SIG-M5 treated with dmso at 0.1 percent for 504 hours (cell line): ENCODE data around the gene RUNX1.
"Not testable (repeated sequence)": the region's sequence is repeated elsewhere in the genome, so short reads cannot be mapped to it uniquely, and the experiment has no call there.

Experiments used
- DNase-seq: peaks from one replicate; lab custom pipeline; 2025; ENCODE audit not compliant: unreplicated experiment; lab: John Stamatoyannopoulos, UW

RUNX1 gene

GRCh38 chr21:34973685-34974084, 75.4 kb downstream of the RUNX1 start:
- no peak for DNase-seq

GRCh38 chr21:34971656-34972055, 77.4 kb downstream of the RUNX1 start:
- peak; percentile 17 for DNase-seq

- DNase-seq = no peak
Observed at GRCh38 chr21:34970566-34970965, 78.5 kb downstream of the RUNX1 start.

- no peak for DNase-seq
Observed at GRCh38 chr21:34970167-34970500, 79.0 kb downstream of the RUNX1 start.

DNA sequence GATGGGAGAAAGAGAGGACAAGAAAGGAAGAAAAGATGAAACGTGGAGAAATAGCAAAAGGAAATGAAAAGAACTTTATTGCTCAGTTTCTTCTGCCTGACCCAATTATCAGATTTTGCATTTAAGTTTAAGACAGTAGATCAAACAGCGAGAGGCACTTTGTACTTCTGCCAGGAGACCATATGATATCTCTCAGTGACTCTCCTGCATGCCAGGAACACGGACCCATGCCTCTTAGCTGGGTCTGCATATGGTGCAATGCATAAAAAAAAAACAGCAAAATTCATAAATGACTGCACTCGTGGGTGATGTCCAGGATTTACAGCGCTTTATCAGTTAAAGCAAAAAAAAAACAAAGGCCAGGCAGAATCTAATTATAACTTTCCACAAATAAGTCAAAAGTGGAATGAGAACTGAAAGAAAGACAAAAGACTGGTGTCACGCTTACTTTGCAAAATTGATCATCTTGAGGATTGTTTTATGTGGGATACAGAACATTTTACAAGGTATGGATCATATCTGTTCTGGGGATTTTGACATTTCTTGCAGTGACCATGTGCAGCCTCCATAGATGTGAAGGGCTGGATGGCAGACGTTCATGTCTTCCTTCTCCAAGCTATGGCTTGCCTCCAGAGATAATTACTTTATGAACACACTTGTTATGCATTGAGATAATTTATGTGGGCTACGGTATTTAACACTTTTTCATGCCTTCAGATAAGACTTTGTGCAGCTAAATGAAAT, 79.5 kb downstream of the RUNX1 start:
- DNase-seq = no peak

- DNase-seq = peak; percentile 96
Observed at GRCh38 chr21:34968414-34969333, 80.4 kb downstream of the RUNX1 start.

DNA sequence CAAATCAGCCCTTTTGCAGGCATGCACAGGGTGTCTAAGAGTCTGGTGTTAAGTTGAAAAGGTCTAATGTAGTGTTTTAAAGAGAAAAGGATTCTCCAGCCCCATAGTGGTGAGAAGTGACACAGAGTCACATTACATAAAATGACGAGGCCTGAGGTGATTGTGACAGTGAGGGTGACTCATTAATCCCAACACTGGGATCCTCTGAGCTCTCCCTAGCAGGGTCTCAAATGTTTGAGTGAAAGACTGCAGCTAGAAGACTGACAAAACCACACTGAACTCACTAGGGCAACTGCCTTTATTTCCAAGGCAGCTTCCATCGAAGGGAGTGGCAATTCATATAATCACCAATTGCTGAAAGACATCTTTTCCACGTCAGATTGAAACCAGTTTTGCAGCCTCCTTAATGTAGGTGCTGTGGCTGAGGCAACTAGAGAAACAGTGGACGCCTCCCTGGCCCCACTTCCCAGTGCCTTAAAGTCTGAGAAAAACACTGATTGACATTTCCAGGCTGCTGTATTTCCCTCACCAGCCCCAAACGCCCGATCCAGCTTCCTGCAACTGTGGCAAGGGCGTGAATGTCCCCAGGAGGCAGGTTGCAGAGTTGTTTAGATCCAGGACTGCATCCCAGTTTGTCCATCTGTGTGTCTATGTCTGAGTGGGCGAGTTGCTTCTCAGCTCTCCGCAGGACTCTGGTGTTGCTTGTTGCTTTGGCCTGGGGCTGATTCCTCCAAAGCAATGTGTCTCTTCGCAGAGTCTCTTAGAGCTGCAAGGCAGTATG, 81.4 kb downstream of the RUNX1 start:
- peak; percentile 84 for DNase-seq

- DNase-seq = not testable (repeated sequence)
Observed at GRCh38 chr21:34966881-34967280, 82.2 kb downstream of the RUNX1 start.

DNA sequence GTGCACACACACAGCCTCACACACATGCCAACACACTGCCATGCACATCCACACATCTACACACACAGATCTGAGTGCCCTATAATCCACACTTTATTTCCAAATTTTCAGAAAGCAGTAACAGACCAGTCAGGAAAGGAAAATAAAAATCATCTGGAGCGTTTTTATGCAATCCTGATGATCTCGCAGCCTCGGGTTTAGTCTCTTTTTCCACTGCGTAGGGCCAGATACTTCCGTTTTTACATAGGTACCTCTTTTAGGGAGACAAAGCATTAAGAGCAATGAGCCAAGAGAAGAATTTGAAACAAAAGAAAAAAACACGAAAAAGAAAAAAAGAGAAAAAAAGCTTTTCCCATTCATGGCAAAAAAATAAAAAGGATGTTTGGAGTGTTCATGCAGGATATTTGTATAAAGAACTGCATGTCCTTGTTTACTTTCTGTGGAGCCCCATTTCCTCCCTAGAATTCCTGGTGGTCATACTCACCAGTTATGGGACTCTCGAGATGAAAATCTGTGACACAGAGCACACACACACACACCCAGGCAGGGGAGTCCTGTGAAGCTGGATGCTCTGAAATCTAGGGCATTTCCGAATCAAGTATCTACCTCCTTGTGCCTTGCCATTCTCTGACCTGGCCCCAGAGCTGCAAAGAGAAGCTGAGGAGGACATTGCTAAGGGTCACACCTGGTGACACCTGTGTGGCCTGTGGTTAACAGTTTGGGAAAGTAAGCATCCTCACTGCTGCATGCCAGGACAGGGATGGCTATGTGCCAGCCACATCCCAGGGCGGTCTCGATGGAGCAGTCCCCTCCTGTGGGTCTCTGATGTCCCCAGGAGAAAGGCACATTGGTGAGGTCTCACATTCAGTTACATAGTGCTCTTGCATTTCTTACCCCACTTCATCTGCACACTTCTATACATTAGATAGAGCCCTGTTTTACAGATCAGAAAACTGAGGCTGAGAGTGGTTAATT, 83.6 kb downstream of the RUNX1 start:
- DNase-seq = peak; percentile 72

- DNase-seq = no peak
Observed at GRCh38 chr21:34962586-34963222, 86.4 kb downstream of the RUNX1 start.

DNA sequence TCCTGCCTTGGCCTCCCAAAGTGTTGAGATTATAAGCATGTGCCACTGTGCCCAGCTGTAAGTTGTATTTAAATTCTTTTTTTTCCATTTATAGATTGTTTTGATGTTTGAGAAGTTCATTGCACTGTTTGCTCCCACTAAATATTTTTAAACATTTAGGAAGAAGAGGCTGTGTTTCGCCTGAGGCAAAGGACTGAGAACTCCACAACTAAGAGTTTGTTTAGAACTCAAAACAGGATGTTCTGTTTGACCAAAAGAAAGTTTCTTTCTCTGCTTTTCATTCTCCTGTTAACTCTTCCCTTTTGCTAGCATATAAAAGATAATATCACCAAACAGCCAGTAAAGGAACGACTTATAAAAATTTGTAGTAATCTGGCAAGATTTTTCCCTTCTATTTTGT, 87.0 kb downstream of the RUNX1 start:
- no peak for DNase-seq

DNA sequence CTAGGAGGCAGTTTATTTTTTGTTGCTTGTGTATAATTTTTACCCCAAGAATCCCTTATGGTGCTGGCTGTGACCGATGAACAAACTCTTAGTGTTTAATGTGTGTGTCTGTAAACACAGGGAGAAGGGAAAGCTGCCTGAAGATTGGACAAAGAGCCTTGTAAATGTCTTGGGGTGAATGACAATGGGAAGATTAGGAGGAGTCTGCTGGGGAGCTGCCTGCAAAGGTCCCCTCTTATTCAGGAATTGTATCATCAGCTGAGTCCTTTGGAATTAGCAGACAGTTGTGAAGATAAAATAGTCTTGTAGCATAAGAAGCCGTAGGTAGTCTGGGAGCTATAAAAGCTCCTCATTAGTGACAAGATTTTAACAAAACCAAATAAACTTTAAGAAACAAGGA, 88.4 kb downstream of the RUNX1 start:
- DNase-seq = no peak

- no peak for DNase-seq
Observed at GRCh38 chr21:34959607-34960006, 89.5 kb downstream of the RUNX1 start.

GRCh38 chr21:34958040-34958439, 91.1 kb downstream of the RUNX1 start:
- no peak for DNase-seq

GRCh38 chr21:34956416-34957316, 92.4 kb downstream of the RUNX1 start:
- peak; percentile 36 for DNase-seq

DNA sequence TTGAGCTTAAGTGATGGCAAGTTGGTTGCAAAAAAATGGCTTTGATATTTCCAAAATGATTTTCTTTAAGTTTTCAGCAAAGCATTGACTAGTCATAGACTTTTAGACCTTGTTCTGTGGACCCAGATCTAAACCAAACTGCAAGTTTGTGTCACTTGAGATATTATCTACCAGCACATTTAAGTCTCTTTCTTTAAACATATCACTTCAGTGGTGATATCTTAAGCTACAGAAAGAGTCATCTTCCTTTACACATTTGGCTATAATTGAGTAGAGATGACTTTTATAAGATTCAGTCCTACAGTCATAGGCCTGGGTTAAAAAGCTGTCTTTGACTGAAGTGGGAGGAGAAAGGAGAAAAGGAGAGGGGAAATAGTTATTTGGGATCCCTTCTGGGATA, 95.2 kb downstream of the RUNX1 start:
- DNase-seq = no peak

DNA sequence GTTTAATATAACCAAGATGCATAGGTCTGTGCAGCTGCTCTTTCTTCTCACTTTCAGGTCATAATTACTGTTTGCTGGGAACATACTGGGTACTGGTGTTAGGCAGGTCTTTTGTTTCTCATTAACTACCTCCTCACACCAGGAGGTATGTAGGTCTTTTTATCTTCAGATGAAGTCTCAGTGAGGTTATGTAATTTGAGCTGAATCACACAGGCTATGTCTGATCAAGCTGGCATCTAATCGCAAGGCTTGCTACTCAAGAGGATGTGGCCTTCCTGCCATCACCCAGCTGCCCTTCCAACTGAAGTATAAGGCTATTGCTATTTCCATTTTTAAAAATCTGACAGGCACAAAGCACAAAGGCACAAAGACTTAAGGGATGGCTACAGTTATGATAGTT, 96.4 kb downstream of the RUNX1 start:
- no peak for DNase-seq

DNA sequence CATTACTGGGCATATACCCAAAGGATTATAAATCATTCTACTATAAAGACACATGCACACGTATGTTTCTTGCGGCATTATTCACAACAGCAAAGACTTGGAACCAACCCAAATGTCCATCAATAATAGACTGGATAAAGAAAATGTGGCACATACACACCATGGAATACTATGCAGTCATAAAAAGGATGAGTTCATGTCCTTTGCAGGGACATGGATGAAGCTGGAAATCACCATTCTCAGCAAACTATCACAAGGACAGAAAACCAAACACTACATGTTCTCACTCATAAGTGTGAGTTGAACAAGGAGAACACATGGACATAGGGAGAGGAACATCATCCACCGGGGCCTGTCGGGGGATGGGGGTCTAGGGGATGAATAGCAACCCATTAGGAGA, 97.2 kb downstream of the RUNX1 start:
- DNase-seq = not testable (repeated sequence)

GRCh38 chr21:34950980-34951379, 98.1 kb downstream of the RUNX1 start:
- no peak for DNase-seq
